Mesenchymal stem cell (in vitro differentiated cells and primary cell): Measurements from ENCODE around the gene P2RX2.

Experiments used
- DNase-seq: peaks from one replicate; pipeline ENCODE4 v3.0.0-alpha.2; 2013
- H2AFZ ChIP-seq: one replicate; pipeline ENCODE4 v1.6.1; 2013; ENCODE audit warnings: low read depth, mild to moderate bottlenecking, control low read depth, inconsistent platforms, low read length, moderate library complexity
- H2AK5ac ChIP-seq: 2 replicates; pipeline ENCODE4 v1.6.1; 2013; ENCODE audit warnings: low read length, moderate library complexity, mild to moderate bottlenecking, inconsistent platforms; ENCODE audit not compliant: severe bottlenecking
- H2BK120ac ChIP-seq: one replicate; pipeline ENCODE4 v1.6.1; 2013; ENCODE audit warnings: low read depth, mild to moderate bottlenecking, inconsistent platforms, low read length, moderate library complexity
- H2BK12ac ChIP-seq, 2 experiments: one replicate each; pipeline ENCODE4 v1.6.1; 2013; ENCODE audit warnings: inconsistent platforms in 2 of 2, low read length in 2 of 2, mild to moderate bottlenecking in 2 of 2, moderate library complexity in 2 of 2, control low read depth in 1 of 2
- H2BK15ac ChIP-seq: one replicate; pipeline ENCODE4 v1.6.1; 2013; ENCODE audit warnings: mild to moderate bottlenecking, low read depth, inconsistent platforms; ENCODE audit not compliant: poor library complexity, severe bottlenecking
- H2BK5ac ChIP-seq: 2 replicates; pipeline ENCODE4 v1.6.1; 2013; ENCODE audit warnings: low read depth, mild to moderate bottlenecking, low read length, control low read depth, inconsistent platforms; ENCODE audit not compliant: poor library complexity, severe bottlenecking
- H3K14ac ChIP-seq, 2 experiments: one replicate each; pipeline ENCODE4 v1.6.1; 2013; ENCODE audit warnings: inconsistent platforms in 2 of 2, low read length in 2 of 2, control low read depth in 1 of 2, mild to moderate bottlenecking in 1 of 2, moderate library complexity in 1 of 2
- H3K18ac ChIP-seq, 2 experiments: one replicate each; pipeline ENCODE4 v1.6.1; 2013; ENCODE audit warnings: inconsistent platforms in 2 of 2, low read length in 2 of 2, control low read depth in 1 of 2, low read depth in 1 of 2, mild to moderate bottlenecking in 1 of 2
- H3K23ac ChIP-seq, 2 experiments: one replicate each; pipeline ENCODE4 v1.6.1; 2013; ENCODE audit warnings: inconsistent platforms in 2 of 2, low read length in 2 of 2, mild to moderate bottlenecking in 2 of 2, moderate library complexity in 2 of 2, control low read depth in 1 of 2
- H3K27ac ChIP-seq: 2 replicates; pipeline ENCODE4 v1.5.1; 2013; ENCODE audit warnings: mild to moderate bottlenecking, moderate library complexity, low read length, control low read depth, inconsistent platforms; ENCODE audit not compliant: poor library complexity, severe bottlenecking
- H3K27me3 ChIP-seq, 2 experiments: 2 replicates each; pipeline versions ENCODE4 v1.6.1 to v1.7.0; 2013; ENCODE audit warnings: low read length in 2 of 2, mild to moderate bottlenecking in 2 of 2, moderate library complexity in 2 of 2, control low read depth in 1 of 2, inconsistent platforms in 1 of 2; ENCODE audit not compliant: control insufficient read depth in 1 of 2, insufficient read depth in 1 of 2
- H3K36me3 ChIP-seq, 2 experiments: 2 replicates each; pipeline versions ENCODE4 v1.6.1 to v1.7.0; 2013; ENCODE audit warnings: low read length in 2 of 2, control low read depth in 1 of 2, inconsistent platforms in 1 of 2, low read depth in 1 of 2, mild to moderate bottlenecking in 1 of 2; ENCODE audit not compliant: insufficient read depth in 2 of 2, control insufficient read depth in 1 of 2
- H3K4ac ChIP-seq, 2 experiments: one replicate each; pipeline ENCODE4 v1.6.1; 2013; ENCODE audit warnings: inconsistent platforms in 2 of 2, low read length in 2 of 2, mild to moderate bottlenecking in 2 of 2, moderate library complexity in 2 of 2, control low read depth in 1 of 2, low read depth in 1 of 2
- H3K4me1 ChIP-seq: 2 replicates; pipeline ENCODE4 v1.6.1; 2013; ENCODE audit warnings: low read depth, low read length, control low read depth; ENCODE audit not compliant: control insufficient read depth, insufficient read depth
- H3K4me2 ChIP-seq: 2 replicates; pipeline ENCODE4 v1.6.1; 2013; ENCODE audit warnings: low read length, mild to moderate bottlenecking, inconsistent platforms; ENCODE audit not compliant: poor library complexity, severe bottlenecking
- H3K4me3 ChIP-seq, 2 experiments: 2 replicates each; pipeline versions ENCODE4 v1.5.1 to v1.7.0; 2013; ENCODE audit warnings: low read length in 2 of 2, mild to moderate bottlenecking in 2 of 2, control low read depth in 1 of 2, low read depth in 1 of 2; ENCODE audit not compliant: insufficient read depth in 1 of 2
- H3K79me1 ChIP-seq: replicated peaks from 2 replicates; pipeline ENCODE4 v1.6.1; 2013; ENCODE audit warnings: mild to moderate bottlenecking, control low read depth, low read length, inconsistent platforms; ENCODE audit not compliant: poor library complexity, severe bottlenecking
- H3K9ac ChIP-seq: 2 replicates; pipeline ENCODE4 v1.7.0; 2013; ENCODE audit warnings: mild to moderate bottlenecking, low read length, moderate library complexity
- H3K9me3 ChIP-seq: 2 replicates; pipeline ENCODE4 v1.7.0; 2013; ENCODE audit warnings: mild to moderate bottlenecking, low read length; ENCODE audit not compliant: control insufficient read depth
- H4K8ac ChIP-seq: one replicate; pipeline ENCODE4 v1.6.1; 2013; ENCODE audit warnings: inconsistent platforms, mild to moderate bottlenecking, low read length, moderate library complexity
- H4K91ac ChIP-seq: one replicate; pipeline ENCODE4 v1.6.1; 2013; ENCODE audit warnings: mild to moderate bottlenecking, low read length, inconsistent platforms
- WGBS: methylation state at CpG from one replicate; pipeline ENCODE4 v1.1.7; 2013; ENCODE audit warnings: mixed read lengths; 5-methylcytosine and 5-hydroxymethylcytosine counted together

The P2RX2 gene

GRCh38 chr12:132648616-132649225 lies 30.1 kb downstream of the P2RX2 start:
- H4K91ac ChIP-seq, result no peak overlapping the region

DNA sequence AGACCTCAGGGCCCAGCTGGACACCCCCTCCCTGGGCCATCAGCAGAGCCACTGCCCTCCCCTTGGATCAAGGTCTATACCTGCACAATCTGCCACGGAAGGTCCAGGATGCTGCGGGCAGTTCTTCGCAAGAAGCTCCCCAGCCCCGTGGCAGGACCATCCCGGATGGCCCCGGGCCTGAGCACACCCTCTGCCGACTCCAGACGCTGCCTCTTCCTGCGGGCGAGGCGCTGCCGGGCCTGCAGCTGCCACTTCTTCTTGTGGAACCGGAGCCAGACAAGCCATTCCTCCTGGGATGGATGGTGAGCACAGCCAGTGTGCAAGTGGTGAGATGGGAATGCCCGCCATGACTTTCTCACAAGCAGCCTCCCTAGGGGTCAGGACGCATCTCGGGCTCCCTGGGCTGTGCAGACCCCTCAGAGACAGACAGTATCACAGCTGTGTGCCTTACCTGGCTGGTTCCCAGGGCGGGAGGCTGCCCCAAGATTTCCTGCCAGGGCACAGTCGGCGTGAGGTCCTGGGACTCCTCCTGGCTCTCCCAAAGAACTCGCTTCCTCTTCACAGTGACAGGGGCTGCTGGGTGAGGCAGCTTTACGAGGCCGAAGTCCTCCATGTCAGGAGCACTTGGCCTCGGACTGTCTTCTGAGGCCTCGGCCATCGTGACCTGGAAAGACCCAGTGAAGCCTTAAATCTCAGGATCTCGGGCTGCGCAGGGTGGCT lies 30.8 kb downstream of the P2RX2 start:
- Histone ChIP-seq H3K9ac (no peak overlapping the region), H3K4me2 (no peak overlapping the region), H3K27ac (no peak overlapping the region), H3K27me3 (no peaks in the 10 kb centered on the region), H2BK5ac (no peak overlapping the region), H3K36me3 (peaks cover 36 to 59% of the 10 kb centered on the region in 2 experiments), H2AFZ (no peak overlapping the region), H3K4me3 (no peak overlapping the region), H4K91ac (peak overlapping the region; percentile 35), H3K14ac (no peak overlapping the region), H4K8ac (no peak overlapping the region), H2AK5ac (no peak overlapping the region), H3K79me1 (peaks cover 6% of the 10 kb centered on the region), H3K9me3 (no peaks in the 10 kb centered on the region), H2BK12ac (no peak overlapping the region), H2BK15ac (no peak overlapping the region), H3K23ac (no peak overlapping the region), H3K18ac (no peak overlapping the region), H2BK120ac (no peak overlapping the region), H3K4ac (no peak overlapping the region), H3K4me1 (no peaks in the 10 kb centered on the region)
- 97% methylated on average over 25 of the region's 27 CpGs for WGBS
- DNase-seq, result no peak

More at GRCh38 chr12:132648616-132649225, 30.1 kb downstream of the P2RX2 start:
- H3K18ac ChIP-seq, result no peak overlapping the region
- no peak overlapping the region for H2BK15ac ChIP-seq
- H3K4me2 ChIP-seq, result no peak overlapping the region
- H3K9ac ChIP-seq, result no peak overlapping the region
- H3K27me3 ChIP-seq, result no peaks in the 10 kb centered on the region
- H2BK120ac ChIP-seq, result no peak overlapping the region
- H3K4me1 ChIP-seq, result no peaks in the 10 kb centered on the region
- H3K14ac ChIP-seq, result no peak overlapping the region
- peaks cover 6% of the 10 kb centered on the region for H3K79me1 ChIP-seq
- no peak overlapping the region for H2BK5ac ChIP-seq
- no peak overlapping the region for H3K4ac ChIP-seq
- peaks cover 39 to 61% of the 10 kb centered on the region in 2 experiments for H3K36me3 ChIP-seq
- H2AFZ ChIP-seq, result no peak overlapping the region
- no peak for DNase-seq
- H4K8ac ChIP-seq, result no peak overlapping the region
- no peak overlapping the region for H2AK5ac ChIP-seq
- H3K23ac ChIP-seq, result no peak overlapping the region
- H3K4me3 ChIP-seq, result no peak overlapping the region
- H3K27ac ChIP-seq, result no peak overlapping the region
- WGBS, result 97% methylated on average over 24 of the region's 24 CpGs
- no peak overlapping the region for H2BK12ac ChIP-seq
- H3K9me3 ChIP-seq, result no peaks in the 10 kb centered on the region

GRCh38 chr12:132651444-132652100 lies 33.0 kb downstream of the P2RX2 start:
- Histone ChIP-seq H3K79me1 (peaks cover 4% of the 10 kb centered on the region), H2BK120ac (no peak overlapping the region), H3K4me1 (no peaks in the 10 kb centered on the region), H2BK15ac (no peak overlapping the region), H3K23ac (no peak overlapping the region), H3K36me3 (peaks cover 32 to 67% of the 10 kb centered on the region in 2 experiments), H2BK12ac (no peak overlapping the region), H2AFZ (no peak overlapping the region), H3K27ac (no peak overlapping the region), H3K4me2 (no peak overlapping the region), H3K9me3 (no peaks in the 10 kb centered on the region), H3K4me3 (no peak overlapping the region), H3K14ac (no peak overlapping the region), H3K27me3 (no peaks in the 10 kb centered on the region), H3K9ac (no peak overlapping the region), H4K91ac (no peak overlapping the region), H3K18ac (no peak overlapping the region), H2BK5ac (no peak overlapping the region), H2AK5ac (no peak overlapping the region), H4K8ac (no peak overlapping the region), H3K4ac (no peak overlapping the region)
- 90% methylated on average over 6 of the region's 9 CpGs for WGBS
- DNase-seq, result no peak

DNA sequence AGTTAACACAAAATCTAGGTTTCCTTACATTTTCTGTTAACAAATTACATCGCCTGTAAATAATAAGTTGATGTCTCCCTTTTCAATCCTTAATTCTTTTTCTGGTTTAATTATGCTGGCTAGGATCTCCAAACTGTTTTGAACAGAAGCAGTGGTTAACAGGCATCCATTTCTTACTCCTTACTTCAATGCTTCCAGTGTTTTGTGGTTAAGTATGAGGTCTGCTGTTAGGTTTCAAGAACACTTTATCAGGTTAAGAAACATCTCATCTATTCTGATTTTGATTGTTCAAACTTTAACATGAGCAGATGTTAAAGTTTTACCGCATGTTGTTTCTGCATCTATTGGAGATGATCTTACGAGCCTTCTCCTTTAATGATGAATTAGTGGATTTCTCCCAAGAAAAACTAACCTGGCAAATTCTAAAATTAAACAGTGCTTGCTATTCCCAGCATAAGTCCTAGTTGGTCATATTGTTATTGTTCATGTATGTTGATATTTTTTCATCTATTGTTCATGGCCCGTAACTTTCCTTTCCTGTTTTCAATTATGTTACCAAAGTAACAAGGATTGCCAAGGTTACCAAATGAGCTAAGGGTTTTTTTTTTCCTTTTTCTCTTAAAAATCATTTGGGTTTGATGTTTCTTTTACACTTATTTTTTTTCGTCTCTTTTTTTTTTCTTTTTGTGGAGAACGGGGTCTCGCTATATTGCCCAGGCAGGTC lies 35.2 kb downstream of the P2RX2 start:
- Histone ChIP-seq H2BK120ac (no peak overlapping the region), H3K23ac (no peak overlapping the region), H3K4me1 (no peaks in the 10 kb centered on the region), H4K91ac (no peak overlapping the region), H4K8ac (no peak overlapping the region), H3K4me2 (no peak overlapping the region), H3K9me3 (no peaks in the 10 kb centered on the region), H3K4me3 (no peak overlapping the region), H3K9ac (no peak overlapping the region), H3K36me3 (peaks cover 35 to 74% of the 10 kb centered on the region in 2 experiments), H3K18ac (no peak overlapping the region), H2AFZ (no peak overlapping the region), H3K27ac (no peak overlapping the region), H2BK5ac (no peak overlapping the region), H2BK15ac (no peak overlapping the region), H3K27me3 (no peaks in the 10 kb centered on the region), H2BK12ac (no peak overlapping the region), H3K79me1 (no peaks in the 10 kb centered on the region), H3K4ac (no peak overlapping the region), H2AK5ac (no peak overlapping the region), H3K14ac (no peak overlapping the region)
- WGBS, result 97% methylated on average over 5 of the region's 7 CpGs
- DNase-seq, result no peak
